NCI-H187 (cell line): ENCODE data around the gene ZNF260.
A peak's percentile ranks its signal among the peaks of the same experiment; 100 is the strongest.
"Not testable (repeated sequence)": the region's sequence is repeated elsewhere in the genome, so short reads cannot be mapped to it uniquely, and the experiment has no call there.

ENCODE experiments used
- DNase-seq, 2 experiments: peaks; one replicate each; lab custom pipeline; 2025; lab: John Stamatoyannopoulos, UW

ZNF260 gene

GRCh38 chr19:36528194-36528920 lies at the start of gene ZNF260:
Gene ZNF260, minus strand, starts transcription at chr19:36528271. Its CDS starts 13,033 bp downstream, at chr19:36515238.
- peak; percentile 96 to 99 for DNase-seq

GRCh38 chr19:36577271-36577996 lies 49.4 kb upstream of the ZNF260 start:
- DNase-seq, result no peak

GRCh38 chr19:36574741-36575140 lies 46.7 kb upstream of the ZNF260 start:
- no peak for DNase-seq

GRCh38 chr19:36573895-36574720 lies 46.0 kb upstream of the ZNF260 start:
- DNase-seq, result no peak

GRCh38 chr19:36573020-36573894 lies 45.2 kb upstream of the ZNF260 start, which contains the start of gene ZNF529:
Gene ZNF529, minus strand, starts transcription at chr19:36573292. Its CDS starts 946 bp downstream, at chr19:36572346.
- peak; percentile 53 to 59 for DNase-seq

- DNase-seq, result no peak
These were observed 44.5 kb upstream of the ZNF260 start for GRCh38 chr19:36572593-36573019.

- no peak for DNase-seq
These were observed 36.3 kb upstream of the ZNF260 start for GRCh38 chr19:36564391-36564790.

- DNase-seq, result peak in 1 of 2 experiments; percentile 46
These were observed 19.1 kb upstream of the ZNF260 start for GRCh38 chr19:36547001-36547732.

GRCh38 chr19:36528921-36529518 lies 949 bp upstream of the ZNF260 start:
- no peak for DNase-seq

- DNase-seq, result no peak
These were observed 238 bp downstream of the ZNF260 start for GRCh38 chr19:36527873-36528193.

- DNase-seq, result no peak
These were observed 730 bp downstream of the ZNF260 start for GRCh38 chr19:36527341-36527740.

GRCh38 chr19:36526581-36526980 lies 1.5 kb downstream of the ZNF260 start:
- DNase-seq, result no peak

GRCh38 chr19:36524617-36525016 lies 3.5 kb downstream of the ZNF260 start:
- no peak for DNase-seq

- DNase-seq, result no peak
These were observed 14.0 kb downstream of the ZNF260 start for GRCh38 chr19:36514012-36514612.

- DNase-seq, result no peak
These were observed 19.7 kb downstream of the ZNF260 start for GRCh38 chr19:36508325-36508724.

- no peak for DNase-seq
These were observed 26.1 kb downstream of the ZNF260 start for GRCh38 chr19:36501973-36502372.

- DNase-seq, result no peak
These were observed 31.1 kb downstream of the ZNF260 start for GRCh38 chr19:36497001-36497400.

GRCh38 chr19:36492689-36493453 lies 35.2 kb downstream of the ZNF260 start:
- DNase-seq, result not testable (repeated sequence)

- DNase-seq, result not testable (repeated sequence)
These were observed 37.2 kb downstream of the ZNF260 start for GRCh38 chr19:36490846-36491245.
